ENCODE data around the gene LENEP.

The LENEP gene

GRCh38 chr1:154998818-154999570 lies 5.6 kb downstream of the LENEP start:
- peak; percentile 85 for DNase-seq (ENCODE audit: low read depth, low spot score)

GRCh38 chr1:154999571-155000410 lies 6.4 kb downstream of the LENEP start:
- peak; percentile 42 for DNase-seq (ENCODE audit: low read depth, low spot score)

- DNase-seq (ENCODE audit: low read depth, low spot score), result no peak
These were observed 7.0 kb downstream of the LENEP start for GRCh38 chr1:155000411-155000725.

- peak; percentile 94 for DNase-seq (ENCODE audit: low read depth, low spot score)
These were observed 7.5 kb downstream of the LENEP start for GRCh38 chr1:155000726-155001424.

- no peak for DNase-seq (ENCODE audit: low read depth, low spot score)
These were observed 8.0 kb downstream of the LENEP start for GRCh38 chr1:155001425-155001674.

- peak; percentile 100 for DNase-seq (ENCODE audit: low read depth, low spot score)
These were observed 8.5 kb downstream of the LENEP start for GRCh38 chr1:155001675-155002463.

- peak; percentile 54 for DNase-seq (ENCODE audit: low read depth, low spot score)
These were observed 9.3 kb downstream of the LENEP start, which contains the start of gene ZBTB7B for GRCh38 chr1:155002464-155003226. TSS of gene ZBTB7B (plus strand) at chr1:155002802. CDS start at chr1:155014661, 11,859 bp downstream.

- peak; percentile 58 for DNase-seq (ENCODE audit: low read depth, low spot score)
These were observed 9.9 kb downstream of the LENEP start for GRCh38 chr1:155003227-155003765.

- peak; percentile 62 for DNase-seq (ENCODE audit: low read depth, low spot score)
These were observed 10.5 kb downstream of the LENEP start for GRCh38 chr1:155003766-155004351.

GRCh38 chr1:155004352-155005075 lies 11.1 kb downstream of the LENEP start:
- no peak for DNase-seq (ENCODE audit: low read depth, low spot score)

- DNase-seq (ENCODE audit: low read depth, low spot score), result peak; percentile 65
These were observed 12.0 kb downstream of the LENEP start for GRCh38 chr1:155005076-155006011.

GRCh38 chr1:155006601-155007101 lies 13.3 kb downstream of the LENEP start:
- peak; percentile 22 for DNase-seq (ENCODE audit: low read depth, low spot score)

- DNase-seq (ENCODE audit: low read depth, low spot score), result no peak
These were observed 14.0 kb downstream of the LENEP start for GRCh38 chr1:155007251-155007828.

- no peak for DNase-seq (ENCODE audit: low read depth, low spot score)
These were observed 14.9 kb downstream of the LENEP start for GRCh38 chr1:155008015-155008941.

GRCh38 chr1:155009221-155009711 lies 15.9 kb downstream of the LENEP start:
- no peak for DNase-seq (ENCODE audit: low read depth, low spot score)

- no peak for DNase-seq (ENCODE audit: low read depth, low spot score)
These were observed 16.4 kb downstream of the LENEP start for GRCh38 chr1:155009742-155010141.

All from astrocyte of the hippocampus (primary cell).